Myocyte (in vitro differentiated cells): ENCODE results near the gene MIEF1. TPM values are rescaled to one million over a fixed set of nuclear protein-coding genes. Genes with fewer than 3 reads are reported as not detected.
A peak's percentile ranks its signal among the peaks of the same experiment; 100 is the strongest.

Experiments used
- DNase-seq: peaks from one replicate; pipeline ENCODE4 v3.0.0-alpha.2; 2012; ENCODE audit warnings: low read depth
- polyA plus RNA-seq: library from polyadenylated mRNA; unstranded; fragments of >200 nt; gene quantifications from one replicate; pipeline ENCODE4 v1.2.1, GENCODE V29; 2012; ENCODE audit warnings: missing spikeins
- total RNA-seq: library from RNA; depleted of rRNA; stranded (reverse); fragments of >200 nt; gene quantifications from 2 replicates; pipeline ENCODE4 v1.2.3, GENCODE V29; 2014

The MIEF1 gene
- total RNA-seq, result 21.0 TPM in 2 replicates
- 20.3 TPM for polyA plus RNA-seq

GRCh38 chr22:39502109-39502788 lies at the start of gene MIEF1:
Gene MIEF1, plus strand, starts transcription at chr22:39502290. Its CDS starts 9,005 bp downstream, at chr22:39511295.
- DNase-seq, result peak; percentile 98

DNA sequence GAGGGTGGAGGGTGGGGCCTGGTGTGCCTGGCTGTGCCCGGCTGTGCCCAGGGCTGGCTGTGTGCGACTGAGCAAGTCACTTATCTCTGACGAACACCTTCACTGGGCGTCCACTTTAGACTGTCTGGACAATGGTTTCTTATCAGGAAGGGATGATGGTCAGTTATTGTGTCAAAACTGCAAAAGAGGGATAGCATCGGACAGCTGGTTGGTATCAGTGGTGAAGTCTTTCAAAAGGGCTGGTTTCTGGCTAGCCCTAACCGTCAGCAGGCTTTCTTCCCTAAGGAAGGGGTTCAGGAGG lies 49.4 kb upstream of the MIEF1 start:
- no peak for DNase-seq

- peak; percentile 35 for DNase-seq
Observed at GRCh38 chr22:39453765-39454378, 48.2 kb upstream of the MIEF1 start.

GRCh38 chr22:39454385-39454871 lies 47.7 kb upstream of the MIEF1 start:
- DNase-seq, result no peak

- DNase-seq, result no peak
Observed at GRCh38 chr22:39456522-39457197, 45.4 kb upstream of the MIEF1 start, which contains the start of gene MGAT3. Gene MGAT3, plus strand, starts transcription at chr22:39457012. Its CDS starts 30,336 bp downstream, at chr22:39487348.

DNA sequence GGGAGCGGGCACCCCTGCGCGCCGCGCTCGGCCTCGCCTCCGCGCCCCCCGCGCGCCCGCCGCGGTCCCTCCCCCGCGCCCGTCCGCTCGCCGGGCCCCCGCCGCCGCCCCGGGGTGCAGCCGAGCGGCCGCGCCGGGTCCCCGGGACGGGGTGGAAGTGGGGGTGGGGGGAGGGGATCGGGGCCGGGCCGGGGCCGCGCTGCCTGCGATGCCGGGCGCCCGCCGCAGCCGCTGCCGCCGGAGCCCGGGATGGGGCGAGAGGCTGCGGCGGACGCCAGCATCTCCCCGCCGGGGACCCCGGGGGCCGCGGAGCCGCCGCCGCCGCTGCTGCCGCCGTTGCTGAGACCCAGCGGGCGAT lies 44.9 kb upstream of the MIEF1 start:
- no peak for DNase-seq

DNA sequence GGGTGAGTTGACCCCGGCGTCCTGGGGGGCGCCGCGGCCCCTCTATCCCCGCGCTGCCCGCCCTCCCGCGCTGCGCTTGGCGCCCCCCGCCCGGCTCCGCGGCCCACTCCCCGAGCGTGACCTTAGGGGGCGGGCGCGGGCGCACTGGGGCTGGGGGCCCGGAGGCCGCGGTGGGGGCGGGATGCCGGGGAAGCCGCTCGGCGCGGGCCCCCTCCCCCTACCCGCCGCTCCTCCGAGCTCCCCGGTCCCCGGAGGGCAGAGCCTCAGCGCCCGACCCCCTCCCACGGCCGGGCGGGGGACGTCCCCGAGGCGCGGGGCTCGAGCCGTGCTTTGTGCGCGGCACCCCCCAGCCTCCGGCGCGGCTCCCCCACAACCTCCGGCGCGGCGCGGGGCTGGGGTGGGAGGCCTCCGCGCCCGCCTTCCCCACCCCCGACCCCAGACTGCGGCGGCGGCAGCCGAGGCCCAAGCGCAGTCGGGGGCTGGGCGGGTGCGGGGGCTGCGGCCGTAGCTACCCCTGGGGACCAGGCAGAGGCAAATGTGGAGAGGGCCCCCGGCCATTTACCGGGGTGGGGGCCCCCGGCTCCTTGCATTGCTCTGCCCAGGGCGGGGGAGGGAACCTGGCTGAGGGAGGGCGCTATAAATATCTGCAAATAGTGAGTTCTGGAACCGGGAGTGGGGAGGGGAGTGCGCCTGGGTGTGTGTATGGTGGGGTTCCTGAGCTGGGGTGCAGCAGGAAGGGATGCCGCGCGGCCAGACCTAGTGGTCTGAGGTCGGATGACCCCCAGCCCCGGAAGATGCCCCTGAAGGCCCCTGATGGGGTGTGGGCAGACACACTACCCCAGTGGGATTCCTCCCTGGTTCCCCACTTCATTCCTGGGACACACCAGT lies 44.3 kb upstream of the MIEF1 start:
- no peak for DNase-seq

DNA sequence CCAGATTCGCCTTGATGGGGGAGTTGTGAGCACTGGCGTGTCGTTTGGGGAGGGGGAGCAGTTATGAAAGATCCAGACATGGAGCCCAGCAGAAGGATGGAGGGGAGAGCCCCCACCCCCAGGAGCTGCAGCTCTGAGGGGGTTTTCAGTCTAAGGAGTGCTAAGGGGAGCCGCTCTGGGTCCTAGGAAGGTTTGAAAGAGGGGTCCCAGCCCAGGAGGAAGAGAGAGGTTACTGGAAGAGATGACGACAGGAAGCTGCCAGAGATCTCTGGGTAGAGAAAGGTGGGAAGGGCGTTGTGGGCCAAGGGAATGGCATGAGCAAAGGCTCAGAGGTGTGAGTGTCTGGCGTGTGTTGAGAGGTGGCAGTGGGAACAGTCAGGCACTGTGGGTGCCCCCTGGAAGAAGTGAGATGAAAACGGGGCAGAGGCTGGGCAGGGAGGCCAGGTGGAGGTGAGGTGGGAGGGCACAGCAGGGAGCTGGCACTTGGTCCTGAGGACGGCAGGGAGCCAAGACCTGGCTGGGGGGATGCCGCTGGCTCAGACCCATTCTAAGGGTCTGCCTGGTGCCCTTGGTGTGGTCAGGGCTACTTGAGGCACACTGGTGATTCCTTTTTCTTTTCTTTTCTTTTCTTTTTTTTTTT lies 43.5 kb upstream of the MIEF1 start:
- no peak for DNase-seq

GRCh38 chr22:39459681-39460080 lies 42.4 kb upstream of the MIEF1 start:
- DNase-seq, result no peak

GRCh38 chr22:39462443-39463221 lies 39.5 kb upstream of the MIEF1 start:
- no peak for DNase-seq

- DNase-seq, result no peak
Observed at GRCh38 chr22:39463277-39463676, 38.8 kb upstream of the MIEF1 start.

DNA sequence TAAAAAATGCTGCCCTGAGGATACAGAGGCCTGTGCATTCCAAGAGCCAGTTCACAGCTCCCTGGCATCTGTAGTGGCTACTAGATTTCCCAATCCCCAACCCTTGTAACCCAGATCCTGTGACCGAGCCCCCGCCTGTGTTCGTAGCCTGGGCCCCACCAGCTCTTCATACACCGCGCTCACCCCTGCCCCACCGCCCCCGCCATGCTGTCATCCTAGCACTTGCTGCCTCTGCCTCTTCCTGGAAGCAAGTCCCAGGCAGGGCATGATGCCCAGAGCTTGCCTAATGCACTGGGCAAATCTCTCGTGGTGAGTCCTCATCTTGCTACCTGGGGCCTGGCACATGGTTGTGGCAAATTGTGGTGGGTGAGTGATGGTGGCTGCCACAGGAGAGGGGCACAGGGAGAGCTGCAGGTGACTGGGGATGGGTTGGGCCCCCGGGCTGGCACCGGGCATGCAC lies 38.1 kb upstream of the MIEF1 start:
- DNase-seq, result no peak

DNA sequence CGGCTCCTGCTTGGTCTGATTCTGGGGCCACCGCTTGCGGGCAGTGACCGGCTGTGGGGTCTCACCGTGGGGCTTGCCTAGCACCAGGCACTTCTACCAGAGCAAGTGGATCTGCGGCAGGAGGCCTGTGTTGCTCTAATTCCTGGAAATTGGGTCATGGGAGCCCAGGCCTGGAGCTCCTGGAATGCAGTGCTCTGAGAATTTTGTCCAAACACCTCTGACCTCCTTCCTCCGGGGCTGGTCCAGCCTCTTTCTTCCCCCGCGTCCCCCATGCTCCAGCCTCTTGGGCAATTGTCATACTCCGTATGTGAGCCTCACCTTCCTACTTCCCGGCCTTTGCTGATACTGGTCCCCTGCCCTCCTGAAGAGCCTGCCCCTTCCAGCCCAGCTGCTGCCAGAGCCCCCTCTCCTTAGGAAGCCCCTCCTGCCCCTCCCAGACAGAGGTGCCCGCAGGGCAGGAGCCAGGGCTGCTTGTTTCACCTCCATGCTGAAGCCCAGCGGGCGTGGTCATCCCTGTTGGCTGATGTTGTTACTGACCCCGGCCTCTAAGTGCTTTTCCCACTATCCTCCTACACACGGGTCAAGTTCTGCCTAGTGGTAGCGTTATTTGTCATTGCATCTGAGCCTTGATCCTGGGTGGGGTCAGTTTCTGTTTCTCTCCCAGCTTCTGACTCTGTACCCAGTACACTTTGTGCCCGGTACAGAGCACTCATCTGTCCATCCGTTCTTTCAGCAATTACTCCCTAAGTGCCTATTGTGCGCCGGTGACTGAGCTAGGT lies 35.7 kb upstream of the MIEF1 start:
- no peak for DNase-seq

DNA sequence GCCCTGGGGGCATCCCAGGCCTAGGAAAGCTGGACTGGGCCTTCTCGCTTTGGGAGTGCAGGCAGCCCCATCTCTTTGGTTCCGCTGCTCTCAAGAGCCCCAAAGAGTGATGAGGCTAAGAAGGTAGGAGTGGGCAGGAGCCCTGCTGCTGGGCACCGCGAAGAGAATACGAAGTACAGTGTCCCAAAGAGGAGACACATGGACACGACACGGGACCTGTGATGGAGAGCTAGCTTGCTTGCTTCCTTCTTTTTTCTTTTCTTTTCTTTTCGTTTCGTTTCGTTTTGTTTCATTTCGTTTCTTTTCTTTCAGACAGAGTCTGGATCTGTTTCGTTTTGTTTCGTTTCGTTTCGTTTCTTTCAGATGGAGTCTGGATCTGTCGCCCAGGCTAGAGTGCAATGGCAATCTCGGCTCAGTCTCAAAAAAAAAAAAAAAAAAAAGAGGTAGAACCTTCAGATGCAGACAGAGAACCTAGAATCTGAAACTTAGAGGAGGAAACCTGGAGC lies 34.6 kb upstream of the MIEF1 start:
- DNase-seq, result no peak

DNA sequence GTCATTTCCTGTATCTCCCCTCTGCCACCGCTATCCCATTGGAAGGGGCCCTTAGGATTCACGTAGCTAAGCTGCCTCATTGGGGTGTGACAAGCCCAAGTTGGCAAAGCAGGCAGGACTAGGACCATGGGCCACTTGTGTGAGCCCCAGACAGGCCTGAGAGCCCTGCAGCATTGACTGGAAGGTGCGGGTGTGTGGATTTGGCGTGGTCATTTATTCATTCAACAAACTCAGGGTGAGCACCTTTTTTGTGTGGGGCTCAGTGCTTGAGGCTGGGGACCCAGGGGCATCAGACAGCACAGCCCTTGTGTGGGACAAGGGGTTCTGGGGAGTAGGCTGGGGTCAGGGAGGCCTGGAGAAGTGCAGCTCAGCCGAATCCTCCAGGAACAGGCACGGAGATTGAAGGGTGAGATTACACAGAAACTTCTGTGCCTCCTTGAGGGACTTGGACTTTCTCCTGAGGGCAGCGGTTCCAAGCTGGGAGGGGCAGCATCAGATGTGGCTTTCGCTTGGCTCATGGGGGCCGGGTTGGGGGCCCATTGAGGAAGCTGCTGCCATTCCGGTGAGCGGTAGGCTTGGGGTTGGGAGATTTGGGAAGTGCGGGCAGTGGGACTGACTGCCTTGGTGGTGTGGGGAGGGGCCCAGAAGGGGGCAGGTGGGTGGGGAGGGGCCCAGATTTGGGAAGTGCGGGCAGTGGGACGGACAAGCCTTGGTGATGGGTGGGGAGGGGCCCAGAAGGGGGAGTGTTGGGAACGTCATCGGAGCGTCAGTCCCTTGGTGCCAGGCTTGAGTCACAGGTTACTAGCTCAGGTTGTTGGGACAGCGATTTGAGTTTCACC lies 33.4 kb upstream of the MIEF1 start:
- DNase-seq, result no peak

DNA sequence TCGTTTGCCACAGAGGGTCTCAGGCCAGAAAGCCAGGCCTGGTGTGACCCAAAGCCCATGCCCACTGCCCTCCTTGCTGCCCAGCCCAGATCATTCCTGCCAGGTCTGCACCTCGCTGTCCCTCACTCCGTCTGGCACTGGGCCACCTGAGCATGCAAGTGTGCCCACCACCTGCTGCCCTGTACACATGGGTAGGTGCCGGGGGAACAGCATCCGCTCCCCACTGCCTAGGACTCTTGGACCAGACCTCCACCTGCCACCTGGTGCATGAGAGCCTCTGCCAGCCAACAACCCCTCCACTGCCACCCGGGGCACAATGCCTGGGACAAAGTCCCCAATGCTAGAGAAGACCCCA lies 32.8 kb upstream of the MIEF1 start:
- no peak for DNase-seq

DNA sequence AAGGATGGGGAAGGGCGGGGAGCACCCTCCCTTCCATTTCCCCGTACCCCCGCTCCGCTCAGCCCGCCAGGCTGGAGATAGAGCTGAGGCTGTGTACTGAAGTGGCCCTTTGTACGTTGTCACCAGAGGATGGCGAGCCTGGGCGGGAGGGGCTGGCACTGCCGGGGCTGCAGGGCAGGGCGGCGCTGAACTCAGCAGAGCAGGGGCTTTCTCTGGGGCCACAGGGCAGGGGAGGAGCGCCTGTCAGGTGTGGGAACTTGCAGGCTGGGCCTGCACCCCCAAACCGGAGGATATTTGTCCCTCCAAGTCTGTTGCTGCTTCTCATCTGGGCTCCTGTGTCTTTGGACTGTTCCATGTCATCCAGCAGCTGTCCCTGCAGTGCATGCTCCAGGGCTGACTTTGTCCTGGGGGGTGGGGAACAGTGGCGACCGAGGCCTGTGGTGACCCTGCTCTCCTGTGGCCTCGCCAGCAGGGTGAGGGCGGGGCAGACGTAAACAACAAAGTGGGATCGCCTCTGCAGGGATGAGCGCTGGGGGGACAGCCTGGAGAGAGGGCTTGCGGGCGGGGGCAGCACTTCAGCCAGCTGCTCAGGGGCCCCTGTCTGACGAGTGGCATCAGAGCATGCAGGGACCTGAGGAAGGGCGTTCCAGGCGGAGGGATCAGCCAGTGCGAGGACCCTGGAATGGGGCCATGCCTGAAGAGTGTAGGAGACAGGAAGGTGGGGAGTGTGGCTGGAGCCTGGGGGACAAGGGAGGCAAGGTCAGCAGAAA lies 32.2 kb upstream of the MIEF1 start:
- peak; percentile 18 for DNase-seq
